GM18505 (cell line): ENCODE results near the gene PRPF38B.
A peak's percentile ranks its signal among the peaks of the same experiment; 100 is the strongest.
"Not testable (repeated sequence)": the region's sequence is repeated elsewhere in the genome, so short reads cannot be mapped to it uniquely, and the experiment has no call there.

ENCODE experiments used
- ATAC-seq: cut with Tn5 transposase; IDR thresholded peaks from one replicate; pipeline ENCODE4 v1.9.1; 2021; ENCODE audit not compliant: unreplicated experiment
- POLR2A ChIP-seq: IDR thresholded peaks from 4 replicates; pipeline ENCODE4 v1.6.1; 2011; ENCODE audit warnings: borderline replicate concordance; ENCODE audit not compliant: insufficient read depth, insufficient read length; ENCODE audit errors: extremely low read depth

PRPF38B gene

GRCh38 chr1:108691128-108691941 lies 775 bp upstream of the PRPF38B start:
- no peak for ATAC-seq
- no peak for TF ChIP-seq POLR2A

- ATAC-seq, result peak; percentile 60
- TF ChIP-seq POLR2A, result peak; percentile 15
Observed at GRCh38 chr1:108692724-108693655, 880 bp downstream of the PRPF38B start.

- ATAC-seq, result no peak
- TF ChIP-seq POLR2A, result no peak
Observed at GRCh38 chr1:108695535-108695934, 3.4 kb downstream of the PRPF38B start.

- ATAC-seq, result no peak
- TF ChIP-seq POLR2A, result peak; percentile 19
Observed at GRCh38 chr1:108699375-108700332, 7.5 kb downstream of the PRPF38B start.

- no peak for TF ChIP-seq POLR2A
Observed at GRCh38 chr1:108701176-108701849, 9.2 kb downstream of the PRPF38B start.

GRCh38 chr1:108702109-108702508 lies 10.0 kb downstream of the PRPF38B start:
- not testable (repeated sequence) for ATAC-seq

More at GRCh38 chr1:108701176-108701849, 9.2 kb downstream of the PRPF38B start:
- no peak for ATAC-seq

- no peak for TF ChIP-seq POLR2A
- no peak for ATAC-seq
Observed at GRCh38 chr1:108703939-108704338, 11.8 kb downstream of the PRPF38B start.

- no peak for TF ChIP-seq POLR2A
- no peak for ATAC-seq
Observed at GRCh38 chr1:108704496-108704895, 12.4 kb downstream of the PRPF38B start.

- no peak for TF ChIP-seq POLR2A
- no peak for ATAC-seq
Observed at GRCh38 chr1:108706643-108707042, 14.5 kb downstream of the PRPF38B start.

GRCh38 chr1:108708691-108709660 lies 16.9 kb downstream of the PRPF38B start:
- ATAC-seq, result peak; percentile 57
- TF ChIP-seq POLR2A, result no peak

GRCh38 chr1:108712606-108713150 lies 20.6 kb downstream of the PRPF38B start, which contains the start of gene FNDC7:
TSS of gene FNDC7 (plus strand) at chr1:108712908. CDS start at chr1:108712934, 26 bp downstream.
- no peak for TF ChIP-seq POLR2A
- no peak for ATAC-seq
